GM23248 (cell line): ENCODE measurements around the gene ATP8B2.

ENCODE experiments used
- EZH2 ChIP-seq: fragments of 200-600 bp; sonication (generic); IDR thresholded peaks from 2 replicates; pipeline ENCODE4 v1.6.1; 2018; ENCODE audit warnings: antibody characterized with exemption, mild to moderate bottlenecking; ENCODE audit not compliant: insufficient read depth, poor library complexity, severe bottlenecking
- EZH2phosphoT487 ChIP-seq: fragments of 200-600 bp; sonication (generic); IDR thresholded peaks from 2 replicates; pipeline ENCODE4 v1.6.1; 2018; ENCODE audit warnings: antibody characterized with exemption, moderate library complexity, mild to moderate bottlenecking, low read depth; ENCODE audit not compliant: insufficient read depth

DNA sequence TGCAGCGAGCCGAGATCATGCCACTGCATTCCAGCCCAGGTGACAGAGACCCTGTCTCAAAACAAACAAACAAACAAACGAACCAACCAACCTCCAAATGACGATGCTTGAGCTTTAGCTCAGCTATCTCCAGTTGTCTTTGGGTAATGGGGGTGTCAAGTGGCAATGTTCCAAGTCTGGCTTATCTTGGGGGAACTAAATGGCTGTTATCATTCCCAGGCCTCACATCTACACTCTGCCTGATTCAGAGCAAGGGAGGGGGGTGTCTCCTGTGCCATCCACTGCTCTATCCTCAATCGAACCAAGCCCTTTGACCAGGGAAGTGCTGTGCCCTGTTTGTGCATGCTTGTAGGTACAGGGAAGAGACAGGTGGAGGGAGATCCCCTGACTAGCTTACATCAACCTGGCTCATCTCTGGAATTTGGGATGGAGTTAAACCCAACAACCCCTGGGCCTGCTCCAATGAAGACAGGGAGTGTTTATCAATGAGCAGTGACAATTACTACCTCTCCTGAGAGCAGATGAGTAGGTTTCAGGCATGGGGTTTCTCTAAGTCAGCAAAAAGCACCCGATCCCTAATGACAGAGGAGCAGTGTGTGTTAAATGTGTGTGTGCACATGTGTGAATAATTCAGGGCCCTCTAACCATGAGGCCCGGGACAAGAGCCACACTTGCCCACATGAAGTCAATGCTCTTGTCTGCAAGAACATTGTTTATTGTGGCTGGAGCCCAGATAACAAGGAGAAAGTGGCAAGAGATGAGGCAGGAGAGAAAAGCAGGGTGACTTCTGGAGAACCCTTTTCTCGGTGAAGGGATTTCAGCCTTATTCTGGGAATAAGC, 59.5 kb downstream of the ATP8B2 start:
- TF ChIP-seq EZH2 = no peak
- TF ChIP-seq EZH2phosphoT487 = no peak
